ENCODE measurements around the gene PPP6R2. TPM values are rescaled to one million over a fixed set of nuclear protein-coding genes. Genes with fewer than 3 reads are reported as not detected.

Gene PPP6R2
- total RNA-seq, 1 experiment from 2014 or later, result 42.6 TPM

GRCh38 chr22:50440544-50441249, 97.6 kb downstream of the PPP6R2 start:
- Histone ChIP-seq H4K5ac (ENCODE audit: insufficient read length, low read depth, low read length) (no peak overlapping the region), H3K4ac (ENCODE audit: low read depth, low read length) (no peak overlapping the region)
- H3K9me3 Mint-ChIP-seq, result no peaks in the 10 kb centered on the region

More at GRCh38 chr22:50440544-50441249, 97.6 kb downstream of the PPP6R2 start:
- no peak for TF ChIP-seq CTCF (conservative IDR thresholded peaks at IDR 0.05)
- H3K4me1 ChIP-seq (ENCODE audit: insufficient read depth, low read length), result no peaks in the 10 kb centered on the region
- no peak overlapping the region for H3K18ac ChIP-seq (ENCODE audit: insufficient read length, low read depth, low read length)
- no peak overlapping the region for H3T11ph ChIP-seq (ENCODE audit: low read length)
- H2AK5ac ChIP-seq (ENCODE audit: insufficient read length, low read length), result no peak overlapping the region
- H2BK20ac ChIP-seq (ENCODE audit: low read depth, low read length, poor library complexity, severe bottlenecking), result no peak overlapping the region
- H3K79me2 ChIP-seq (ENCODE audit: insufficient read depth, low read length), result no peaks in the 10 kb centered on the region
- H3K79me1 ChIP-seq (ENCODE audit: insufficient read depth, low read depth, low read length, poor library complexity, severe bottlenecking), result no peaks in the 10 kb centered on the region
- H4K8ac ChIP-seq (replicated peaks; ENCODE audit: insufficient read length, low read depth, low read length), result no peak overlapping the region
- no peak overlapping the region for H3K9ac ChIP-seq (ENCODE audit: extremely low read depth, insufficient read length, low read length)
- H4K91ac ChIP-seq (ENCODE audit: insufficient read length, low read depth, low read length), result no peak overlapping the region
- no peak overlapping the region for H3K14ac ChIP-seq (ENCODE audit: insufficient read depth, low read length)
- no peak overlapping the region for H3K27ac ChIP-seq (ENCODE audit: insufficient read length, low read depth, low read length)
- no peaks in the 10 kb centered on the region for H3K23me2 ChIP-seq (ENCODE audit: insufficient read length, low read depth, low read length, poor library complexity, severe bottlenecking)
- H2BK120ac ChIP-seq (ENCODE audit: low read depth, low read length, poor library complexity, severe bottlenecking), result no peak overlapping the region
- DNase-seq, result no peak
- no peaks in the 10 kb centered on the region for H4K20me1 ChIP-seq (ENCODE audit: control insufficient read depth, insufficient read depth, insufficient read length)
- no peaks in the 10 kb centered on the region for H3K9me3 ChIP-seq (ENCODE audit: control insufficient read depth, low read depth, low read length)
- no peak overlapping the region for H2BK5ac ChIP-seq (ENCODE audit: insufficient read length, low read length)
- no CpG with 5 or more reads among the region's 26 CpGs for WGBS (ENCODE audit: extremely low coverage, insufficient read length, low lambda C conversion rate)
- Mint-ChIP-seq H3K36me3 (ENCODE audit: insufficient read depth in 1 of 3, low read depth in 3 of 3) (peaks cover 0 to 41% (median 16%) of the 10 kb centered on the region in 3 experiments; a peak in 5 of 7 replicates), H3K27me3 (ENCODE audit: low read depth) (no peaks in the 10 kb centered on the region), H3K4me1 (peaks cover 3 to 8% of the 10 kb centered on the region in 2 experiments; a peak in 3 of 4 replicates), H3K4me3 (no peak overlapping the region), H3K27ac (no peak overlapping the region)
- no peak overlapping the region for H2BK12ac ChIP-seq (ENCODE audit: insufficient read length, low read depth, low read length)
- H3K4me2 ChIP-seq (ENCODE audit: insufficient read depth, insufficient read length, low read length), result no peak overlapping the region
- no peaks in the 10 kb centered on the region for H3K27me3 ChIP-seq (ENCODE audit: insufficient read depth, low read length)
- H2BK15ac ChIP-seq (ENCODE audit: low read depth, low read length), result no peak overlapping the region
- no peak overlapping the region for H2AFZ ChIP-seq (ENCODE audit: low read length)
- H3K56ac ChIP-seq (ENCODE audit: insufficient read length, low read depth, low read length), result no peak overlapping the region
- H3K23ac ChIP-seq (ENCODE audit: insufficient read length, low read depth, low read length), result no peak overlapping the region

All from H9 (cell line).